ENCODE measurements around the gene B3GALT6.

- TF ChIP-seq CTCF (IDR thresholded peaks at IDR 0.05) (no peak), EP300 (IDR thresholded peaks at IDR 0.05) (no peak)
These were observed 1.5 kb downstream of the B3GALT6 start for GRCh38 chr1:1233567-1233892.
